C4-2B (cell line): Measurements from ENCODE around the gene CDHR3.

Source experiments
- CTCF ChIP-seq: fragments of 450-650 bp; conservative IDR thresholded peaks from 2 replicates; pipeline ENCODE4 v1.5.1; 2017; ENCODE audit warnings: mild to moderate bottlenecking
- ZFX ChIP-seq: fragments of 450-650 bp; IDR thresholded peaks from 2 replicates; pipeline ENCODE4 v1.6.1; 2017

- TF ChIP-seq CTCF (no peak), ZFX (peak; percentile 66; the same call in 1 of the 2 replicates)
These were observed 105.9 kb downstream of the CDHR3 start for GRCh38 chr7:106068986-106069385.
